HL-60 (cell line): Measurements from ENCODE around the gene ZNHIT6.

Source experiments
- DNase-seq, 2 experiments: peaks; one replicate each; pipeline ENCODE4 v3.0.0-alpha.2; 2010 to 2020; ENCODE audit warnings: low read depth in 1 of 2, low spot score in 1 of 2
- H3K27ac ChIP-seq: fragments of 250-450 bp; sonication (Bioruptor Pico); replicated peaks from 2 replicates; pipeline ENCODE4 v1.5.1; 2020; ENCODE audit warnings: mild to moderate bottlenecking, moderate library complexity
- H3K27me3 ChIP-seq: fragments of 250-450 bp; sonication (Bioruptor Pico); 2 replicates; pipeline ENCODE4 v1.5.1; 2021; ENCODE audit warnings: mild to moderate bottlenecking, moderate library complexity; ENCODE audit not compliant: insufficient read depth, poor library complexity, severe bottlenecking
- H3K4me3 ChIP-seq: replicated peaks from 2 replicates; pipeline ENCODE4 v1.5.1; 2011; ENCODE audit warnings: mild to moderate bottlenecking, control low read depth, low read length; ENCODE audit not compliant: insufficient read depth
- CTCF ChIP-seq: IDR thresholded peaks from one replicate; pipeline ENCODE4 v1.5.1; 2011; ENCODE audit warnings: low read length, control low read depth, inconsistent platforms; ENCODE audit not compliant: insufficient read depth
- GABPA ChIP-seq: IDR thresholded peaks from 2 replicates; pipeline ENCODE4 v1.6.1; 2012; ENCODE audit warnings: low read depth
- POLR2AphosphoS5 ChIP-seq: IDR thresholded peaks from 2 replicates; pipeline ENCODE4 v1.6.1; 2012; ENCODE audit warnings: low read depth
- REST ChIP-seq: IDR thresholded peaks from 2 replicates; pipeline ENCODE4 v1.6.1; 2012; ENCODE audit warnings: low read depth; ENCODE audit not compliant: insufficient replicate concordance
- SPI1 ChIP-seq: IDR thresholded peaks from 2 replicates; pipeline ENCODE4 v1.6.1; 2012; ENCODE audit warnings: low read depth, mild to moderate bottlenecking, borderline replicate concordance

The ZNHIT6 gene

GRCh38 chr1:85611856-85612255, 96.4 kb downstream of the ZNHIT6 start:
- TF ChIP-seq SPI1 (no peak), REST (no peak), GABPA (no peak), POLR2AphosphoS5 (no peak), CTCF (no peak)
- DNase-seq: no peak
- no peak overlapping the region for H3K27ac ChIP-seq
- no peak overlapping the region for H3K4me3 ChIP-seq
- H3K27me3 ChIP-seq: no peaks in the 10 kb centered on the region

GRCh38 chr1:85611425-85611824, 96.8 kb downstream of the ZNHIT6 start:
- H3K27me3 ChIP-seq: no peaks in the 10 kb centered on the region
- no peak overlapping the region for H3K27ac ChIP-seq
- H3K4me3 ChIP-seq: no peak overlapping the region
- DNase-seq: no peak
- TF ChIP-seq SPI1 (no peak), CTCF (no peak), REST (no peak), POLR2AphosphoS5 (no peak), GABPA (no peak)

- Histone ChIP-seq H3K27me3 (no peaks in the 10 kb centered on the region), H3K27ac (no peak overlapping the region), H3K4me3 (no peak overlapping the region)
- TF ChIP-seq REST: no peak
- TF ChIP-seq CTCF: no peak
- no peak for TF ChIP-seq GABPA
- no peak for TF ChIP-seq SPI1
- TF ChIP-seq POLR2AphosphoS5: no peak
- DNase-seq: no peak
Measured at GRCh38 chr1:85609976-85610375, 98.3 kb downstream of the ZNHIT6 start.
